Right atrium auricular region (tissue), 2 donors: ENCODE results near the gene SKAP1. TPM values are rescaled to one million over a fixed set of nuclear protein-coding genes. Genes with fewer than 3 reads are reported as not detected.

ENCODE experiments used
- DNase-seq: peaks from one replicate; pipeline ENCODE4 v3.0.0-alpha.2; 2019; ENCODE audit warnings: low spot score
- H3K27ac ChIP-seq, 2 donors: fragments of 200-600 bp; sonication (generic); 1 replicate in 1 of 2; 2 replicates in 1 of 2; pipeline ENCODE4 v1.5.1; 2016 to 2019
- H3K27me3 ChIP-seq, 2 donors: fragments of 200-600 bp; sonication (generic); one replicate each; pipeline versions ENCODE4 v1.5.1 to v1.6.0; 2017 to 2019
- H3K36me3 ChIP-seq: fragments of 200-600 bp; sonication (generic); one replicate; pipeline ENCODE4 v1.5.1; 2016
- H3K4me1 ChIP-seq, 2 donors: fragments of 200-600 bp; sonication (generic); one replicate each; pipeline versions ENCODE4 v1.5.1 to v1.6.0; 2017 to 2019
- H3K4me3 ChIP-seq, 2 donors: fragments of 200-600 bp; sonication (generic); 1 replicate in 1 of 2; 2 replicates in 1 of 2; pipeline ENCODE4 v1.5.1; 2017 to 2019; ENCODE audit warnings: mild to moderate bottlenecking in 1 of 2, moderate library complexity in 1 of 2
- H3K9me3 ChIP-seq, 2 donors: fragments of 200-600 bp; sonication (generic); one replicate each; pipeline ENCODE4 v1.5.1; 2019
- CTCF ChIP-seq, 2 donors: fragments of 200-600 bp; sonication (generic); IDR thresholded peaks; one replicate each; pipeline ENCODE4 v1.5.1; 2019; ENCODE audit warnings: antibody characterized with exemption in 2 of 2
- total RNA-seq, 2 donors: library from RNA; depleted of rRNA; stranded (reverse); fragments of >200 nt; gene quantifications; one replicate each; pipeline ENCODE4 v1.1.0, GENCODE V29; 2016

The SKAP1 gene
- total RNA-seq, 2 donors from 2014 or later, result not detected

- TF ChIP-seq CTCF (IDR thresholded peaks at IDR 0.05), result no peak
- no peaks in the 10 kb centered on the region for H3K27me3 ChIP-seq
- H3K4me3 ChIP-seq, result no peak overlapping the region
- no peaks in the 10 kb centered on the region for H3K36me3 ChIP-seq
- no peak overlapping the region for H3K27ac ChIP-seq
- DNase-seq, result no peak
- no peaks in the 10 kb centered on the region for H3K4me1 ChIP-seq
- no peaks in the 10 kb centered on the region for H3K9me3 ChIP-seq
These were observed 210.4 kb downstream of the SKAP1 start for GRCh38 chr17:48219617-48220016.

- peak in 1 of 2 donors; percentile 57 for TF ChIP-seq CTCF (IDR thresholded peaks at IDR 0.05)
These were observed 214.4 kb downstream of the SKAP1 start for GRCh38 chr17:48215583-48216139.

GRCh38 chr17:48213797-48214196 lies 216.2 kb downstream of the SKAP1 start:
- no peaks in the 10 kb centered on the region for H3K9me3 ChIP-seq
- H3K27me3 ChIP-seq, result no peaks in the 10 kb centered on the region
- no peak for DNase-seq

More at GRCh38 chr17:48215583-48216139, 214.4 kb downstream of the SKAP1 start:
- DNase-seq, result no peak
- Histone ChIP-seq H3K27me3 (no peaks in the 10 kb centered on the region), H3K4me3 (no peak overlapping the region), H3K9me3 (no peaks in the 10 kb centered on the region), H3K36me3 (no peaks in the 10 kb centered on the region), H3K4me1 (no peaks in the 10 kb centered on the region), H3K27ac (no peak overlapping the region)

GRCh38 chr17:48211787-48212186 lies 218.2 kb downstream of the SKAP1 start:
- TF ChIP-seq CTCF (IDR thresholded peaks at IDR 0.05), result no peak
- H3K27ac ChIP-seq, result no peak overlapping the region
- no peaks in the 10 kb centered on the region for H3K9me3 ChIP-seq
- no peak overlapping the region for H3K4me3 ChIP-seq
- no peaks in the 10 kb centered on the region for H3K36me3 ChIP-seq
- H3K27me3 ChIP-seq, result no peaks in the 10 kb centered on the region
- no peak for DNase-seq
- no peaks in the 10 kb centered on the region for H3K4me1 ChIP-seq

More at GRCh38 chr17:48213797-48214196, 216.2 kb downstream of the SKAP1 start:
- no peak for TF ChIP-seq CTCF (IDR thresholded peaks at IDR 0.05)
- no peak overlapping the region for H3K27ac ChIP-seq
- H3K36me3 ChIP-seq, result no peaks in the 10 kb centered on the region
- no peaks in the 10 kb centered on the region for H3K4me1 ChIP-seq
- H3K4me3 ChIP-seq, result no peak overlapping the region

- no peak overlapping the region for H3K4me3 ChIP-seq
- TF ChIP-seq CTCF (IDR thresholded peaks at IDR 0.05), result no peak
- no peaks in the 10 kb centered on the region for H3K27me3 ChIP-seq
- no peaks in the 10 kb centered on the region for H3K4me1 ChIP-seq
- H3K9me3 ChIP-seq, result no peaks in the 10 kb centered on the region
- DNase-seq, result no peak
- H3K27ac ChIP-seq, result no peak overlapping the region
- H3K36me3 ChIP-seq, result no peaks in the 10 kb centered on the region
These were observed 219.0 kb downstream of the SKAP1 start for GRCh38 chr17:48211011-48211410.

GRCh38 chr17:48209973-48210372 lies 220.0 kb downstream of the SKAP1 start:
- no peaks in the 10 kb centered on the region for H3K27me3 ChIP-seq
- DNase-seq, result no peak
- TF ChIP-seq CTCF (IDR thresholded peaks at IDR 0.05), result no peak
- no peak overlapping the region for H3K27ac ChIP-seq
- H3K4me1 ChIP-seq, result no peaks in the 10 kb centered on the region
- no peaks in the 10 kb centered on the region for H3K9me3 ChIP-seq
- H3K4me3 ChIP-seq, result no peak overlapping the region
- no peaks in the 10 kb centered on the region for H3K36me3 ChIP-seq
